Measurements from ENCODE around the gene PCDHGC3. TPM values are rescaled to one million over a fixed set of nuclear protein-coding genes. Genes with fewer than 3 reads are reported as not detected.
A peak's percentile ranks its signal among the peaks of the same experiment; 100 is the strongest.

PCDHGC3 gene
- total and polyA plus RNA-seq, 7 donors = 7.3 to 25.2 (median 10.4) TPM

- DNase-seq (no peak), ATAC-seq (no peak)
- H3K36me3 ChIP-seq (ENCODE audit: insufficient read depth in 1 of 2, low read depth in 1 of 2) = no peaks in the 10 kb centered on the region
- H3K9me3 ChIP-seq = no peaks in the 10 kb centered on the region
- H3K27me3 ChIP-seq (ENCODE audit: insufficient read depth in 3 of 3, low read length in 2 of 3) = peaks cover 0 to 16% (median 3%) of the 10 kb centered on the region in 3 donors
- H3K27ac ChIP-seq = no peak overlapping the region
- intact Hi-C loops (cut with DNase I) = no loop called here
- H3K4me3 ChIP-seq = peak overlapping the region; percentile 57
- TF ChIP-seq CTCF (IDR thresholded peaks at IDR 0.05) = no peak
- WGBS, 3 donors = 20 to 39% (median 29%) methylated on average over 4 of the region's 4 CpGs
- H3K4me1 ChIP-seq = peaks cover 22% of the 10 kb centered on the region
Observed at GRCh38 chr5:141484310-141484640, 8.5 kb downstream of the PCDHGC3 start.

GRCh38 chr5:141484641-141485311 is 9.0 kb downstream of the PCDHGC3 start, which contains the start of gene PCDHGC4:
Gene PCDHGC4 (plus strand): TSS chr5:141485030. CDS start chr5:141485174, 144 bp downstream.
- 12 to 22% (median 13%) methylated on average over 39 of the region's 39 CpGs for WGBS, 3 donors
- peak within 1 kb of the TSS; percentile 57 for H3K4me3 ChIP-seq
- TF ChIP-seq CTCF (IDR thresholded peaks at IDR 0.05) = no peak
- DNase-seq = peak in 1 of 2 donors; percentile 48
- no peak within 1 kb of the TSS for H3K27ac ChIP-seq
- peak in 3 of 4 donors; percentile 4 to 49 (median 23) for ATAC-seq
- no peaks in the 10 kb centered on the region for H3K9me3 ChIP-seq
- peaks cover 0 to 12% (median 3%) of the 10 kb centered on the region in 3 donors for H3K27me3 ChIP-seq (ENCODE audit: insufficient read depth in 3 of 3, low read length in 2 of 3)
- intact Hi-C loops (cut with DNase I) = no loop called here
- peaks cover 17% of the 10 kb centered on the region for H3K4me1 ChIP-seq
- H3K36me3 ChIP-seq (ENCODE audit: insufficient read depth in 1 of 2, low read depth in 1 of 2) = peaks cover 0 to 4% of the 10 kb centered on the region in 2 donors

- WGBS, 3 donors = 37 to 50% (median 38%) methylated on average over 38 of the region's 38 CpGs
Observed at GRCh38 chr5:141485321-141486055, 9.7 kb downstream of the PCDHGC3 start.

GRCh38 chr5:141486091-141486490 is 10.3 kb downstream of the PCDHGC3 start:
- no peak for TF ChIP-seq CTCF (IDR thresholded peaks at IDR 0.05)
- H3K4me3 ChIP-seq = no peak overlapping the region
- H3K4me1 ChIP-seq = peaks cover 15% of the 10 kb centered on the region
- H3K27me3 ChIP-seq (ENCODE audit: insufficient read depth in 3 of 3, low read length in 2 of 3) = peaks cover 0 to 12% (median 3%) of the 10 kb centered on the region in 3 donors
- no peak for DNase-seq
- H3K9me3 ChIP-seq = no peaks in the 10 kb centered on the region
- peaks cover 0 to 9% of the 10 kb centered on the region in 2 donors for H3K36me3 ChIP-seq (ENCODE audit: insufficient read depth in 1 of 2, low read depth in 1 of 2)
- intact Hi-C loops (cut with DNase I) = no loop called here
- WGBS, 3 donors = 72 to 78% (median 74%) methylated on average over 9 of the region's 9 CpGs
- no peak for ATAC-seq
- H3K27ac ChIP-seq = no peak overlapping the region

More at GRCh38 chr5:141485321-141486055, 9.7 kb downstream of the PCDHGC3 start:
- ATAC-seq (peak in 1 of 4 donors; percentile 25), DNase-seq (peak in 1 of 2 donors; percentile 21)
- intact Hi-C loops (cut with DNase I) = no loop called here
- Histone ChIP-seq H3K27ac (no peak overlapping the region), H3K4me3 (peak overlapping the region; percentile 57), H3K27me3 (ENCODE audit: insufficient read depth in 3 of 3, low read length in 2 of 3) (peaks cover 0 to 12% (median 3%) of the 10 kb centered on the region in 3 donors), H3K9me3 (no peaks in the 10 kb centered on the region), H3K4me1 (peaks cover 15% of the 10 kb centered on the region), H3K36me3 (ENCODE audit: insufficient read depth in 1 of 2, low read depth in 1 of 2) (peaks cover 0 to 9% of the 10 kb centered on the region in 2 donors)
- TF ChIP-seq CTCF (IDR thresholded peaks at IDR 0.05) = no peak

Data from psoas muscle (tissue), 8 donors.